Astrocyte of the cerebellum (primary cell): Measurements from ENCODE around the gene MUC5B.
"Not testable (repeated sequence)": the region's sequence is repeated elsewhere in the genome, so short reads cannot be mapped to it uniquely, and the experiment has no call there.

ENCODE experiments used
- DNase-seq: peaks from one replicate; pipeline ENCODE4 v3.0.0-alpha.2; 2011; ENCODE audit warnings: low read depth
- H3K4me3 ChIP-seq: 2 replicates; pipeline ENCODE4 v1.5.1; 2011; ENCODE audit warnings: mild to moderate bottlenecking, low read depth, low read length, moderate library complexity
- in situ Hi-C: cut with HindIII; loops from 2 replicates; pipeline ENCODE4 v1.10.0; 2017; ENCODE audit warnings: low sequenced_read_pairs
- TF ChIP-seq, protein P1 (sequence below): IDR thresholded peaks from 2 replicates; pipeline ENCODE4 v1.5.1; 2012; ENCODE audit warnings: low read length, low read depth, moderate library complexity, mild to moderate bottlenecking; ENCODE audit errors: missing control alignments

The MUC5B gene, protein sequence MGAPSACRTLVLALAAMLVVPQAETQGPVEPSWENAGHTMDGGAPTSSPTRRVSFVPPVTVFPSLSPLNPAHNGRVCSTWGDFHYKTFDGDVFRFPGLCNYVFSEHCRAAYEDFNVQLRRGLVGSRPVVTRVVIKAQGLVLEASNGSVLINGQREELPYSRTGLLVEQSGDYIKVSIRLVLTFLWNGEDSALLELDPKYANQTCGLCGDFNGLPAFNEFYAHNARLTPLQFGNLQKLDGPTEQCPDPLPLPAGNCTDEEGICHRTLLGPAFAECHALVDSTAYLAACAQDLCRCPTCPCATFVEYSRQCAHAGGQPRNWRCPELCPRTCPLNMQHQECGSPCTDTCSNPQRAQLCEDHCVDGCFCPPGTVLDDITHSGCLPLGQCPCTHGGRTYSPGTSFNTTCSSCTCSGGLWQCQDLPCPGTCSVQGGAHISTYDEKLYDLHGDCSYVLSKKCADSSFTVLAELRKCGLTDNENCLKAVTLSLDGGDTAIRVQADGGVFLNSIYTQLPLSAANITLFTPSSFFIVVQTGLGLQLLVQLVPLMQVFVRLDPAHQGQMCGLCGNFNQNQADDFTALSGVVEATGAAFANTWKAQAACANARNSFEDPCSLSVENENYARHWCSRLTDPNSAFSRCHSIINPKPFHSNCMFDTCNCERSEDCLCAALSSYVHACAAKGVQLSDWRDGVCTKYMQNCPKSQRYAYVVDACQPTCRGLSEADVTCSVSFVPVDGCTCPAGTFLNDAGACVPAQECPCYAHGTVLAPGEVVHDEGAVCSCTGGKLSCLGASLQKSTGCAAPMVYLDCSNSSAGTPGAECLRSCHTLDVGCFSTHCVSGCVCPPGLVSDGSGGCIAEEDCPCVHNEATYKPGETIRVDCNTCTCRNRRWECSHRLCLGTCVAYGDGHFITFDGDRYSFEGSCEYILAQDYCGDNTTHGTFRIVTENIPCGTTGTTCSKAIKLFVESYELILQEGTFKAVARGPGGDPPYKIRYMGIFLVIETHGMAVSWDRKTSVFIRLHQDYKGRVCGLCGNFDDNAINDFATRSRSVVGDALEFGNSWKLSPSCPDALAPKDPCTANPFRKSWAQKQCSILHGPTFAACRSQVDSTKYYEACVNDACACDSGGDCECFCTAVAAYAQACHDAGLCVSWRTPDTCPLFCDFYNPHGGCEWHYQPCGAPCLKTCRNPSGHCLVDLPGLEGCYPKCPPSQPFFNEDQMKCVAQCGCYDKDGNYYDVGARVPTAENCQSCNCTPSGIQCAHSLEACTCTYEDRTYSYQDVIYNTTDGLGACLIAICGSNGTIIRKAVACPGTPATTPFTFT (N-terminal part only)

DNA sequence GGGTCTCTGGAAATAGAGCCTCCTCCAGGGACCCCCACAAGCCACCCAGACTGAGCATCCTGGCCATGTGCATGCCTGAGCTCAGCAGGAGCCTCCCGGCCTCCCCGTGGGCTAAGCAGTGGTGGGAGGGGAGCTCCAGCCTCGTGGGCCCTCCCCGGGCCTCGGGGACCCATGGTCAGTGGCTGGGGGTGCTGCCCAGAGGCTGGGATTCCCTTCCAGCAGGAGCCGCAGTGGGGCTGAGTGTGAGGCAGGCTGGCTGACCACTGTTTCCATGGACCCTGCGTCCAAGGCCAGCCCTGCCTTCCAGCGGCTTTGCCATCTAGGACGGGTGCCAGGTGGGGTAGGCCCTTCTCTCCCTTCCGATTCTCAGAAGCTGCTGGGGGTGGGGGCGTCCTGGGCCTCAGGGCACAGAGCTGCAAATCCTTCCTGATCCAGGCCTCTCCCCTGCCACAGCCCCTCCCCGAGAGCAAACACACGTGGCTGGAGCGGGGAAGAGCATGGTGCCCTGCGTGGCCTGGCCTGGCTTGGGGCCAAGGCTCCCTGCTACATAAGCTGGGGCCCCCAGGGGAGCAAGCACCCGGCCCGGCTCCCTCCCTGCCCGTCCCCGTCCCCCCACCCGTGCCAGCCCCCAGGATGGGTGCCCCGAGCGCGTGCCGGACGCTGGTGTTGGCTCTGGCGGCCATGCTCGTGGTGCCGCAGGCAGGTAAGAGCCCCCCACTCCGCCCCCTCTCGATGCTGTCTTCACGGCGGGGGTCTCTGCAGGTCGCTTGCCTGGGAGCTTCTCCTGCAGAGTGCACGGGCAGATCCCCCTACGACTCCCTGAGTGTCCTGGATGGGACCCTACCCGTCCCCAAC lies at the start of gene MUC5B:
Gene MUC5B, plus strand, starts transcription at position 576 of the 855 bp plus-strand sequence. Its CDS starts 58 bp downstream, at position 634.
- TF ChIP-seq, protein P1, sequence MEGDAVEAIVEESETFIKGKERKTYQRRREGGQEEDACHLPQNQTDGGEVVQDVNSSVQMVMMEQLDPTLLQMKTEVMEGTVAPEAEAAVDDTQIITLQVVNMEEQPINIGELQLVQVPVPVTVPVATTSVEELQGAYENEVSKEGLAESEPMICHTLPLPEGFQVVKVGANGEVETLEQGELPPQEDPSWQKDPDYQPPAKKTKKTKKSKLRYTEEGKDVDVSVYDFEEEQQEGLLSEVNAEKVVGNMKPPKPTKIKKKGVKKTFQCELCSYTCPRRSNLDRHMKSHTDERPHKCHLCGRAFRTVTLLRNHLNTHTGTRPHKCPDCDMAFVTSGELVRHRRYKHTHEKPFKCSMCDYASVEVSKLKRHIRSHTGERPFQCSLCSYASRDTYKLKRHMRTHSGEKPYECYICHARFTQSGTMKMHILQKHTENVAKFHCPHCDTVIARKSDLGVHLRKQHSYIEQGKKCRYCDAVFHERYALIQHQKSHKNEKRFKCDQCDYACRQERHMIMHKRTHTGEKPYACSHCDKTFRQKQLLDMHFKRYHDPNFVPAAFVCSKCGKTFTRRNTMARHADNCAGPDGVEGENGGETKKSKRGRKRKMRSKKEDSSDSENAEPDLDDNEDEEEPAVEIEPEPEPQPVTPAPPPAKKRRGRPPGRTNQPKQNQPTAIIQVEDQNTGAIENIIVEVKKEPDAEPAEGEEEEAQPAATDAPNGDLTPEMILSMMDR: no peak
- in situ Hi-C loops: no loop called here
- no peak within 1 kb of the TSS for H3K4me3 ChIP-seq
- no peak for DNase-seq

DNA sequence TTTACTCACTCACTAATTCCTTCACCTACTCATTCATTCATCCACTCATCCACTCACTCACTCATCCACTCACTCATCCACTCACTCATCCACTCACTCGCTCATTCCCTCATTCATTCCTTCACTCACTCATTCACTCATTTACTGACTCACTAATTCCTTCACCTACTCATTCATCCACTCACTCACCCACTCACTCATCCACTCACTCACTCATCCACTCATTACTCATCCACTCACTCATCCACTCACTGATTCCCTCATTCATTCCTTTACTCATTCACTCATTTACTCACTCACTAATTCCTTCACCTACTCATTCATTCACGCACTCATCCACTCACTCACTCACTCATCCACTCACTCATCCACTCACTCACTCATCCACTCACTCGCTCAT lies 49.5 kb upstream of the MUC5B start:
- DNase-seq, H3K4me3 ChIP-seq, in situ Hi-C loops: not testable (repeated sequence)

DNA sequence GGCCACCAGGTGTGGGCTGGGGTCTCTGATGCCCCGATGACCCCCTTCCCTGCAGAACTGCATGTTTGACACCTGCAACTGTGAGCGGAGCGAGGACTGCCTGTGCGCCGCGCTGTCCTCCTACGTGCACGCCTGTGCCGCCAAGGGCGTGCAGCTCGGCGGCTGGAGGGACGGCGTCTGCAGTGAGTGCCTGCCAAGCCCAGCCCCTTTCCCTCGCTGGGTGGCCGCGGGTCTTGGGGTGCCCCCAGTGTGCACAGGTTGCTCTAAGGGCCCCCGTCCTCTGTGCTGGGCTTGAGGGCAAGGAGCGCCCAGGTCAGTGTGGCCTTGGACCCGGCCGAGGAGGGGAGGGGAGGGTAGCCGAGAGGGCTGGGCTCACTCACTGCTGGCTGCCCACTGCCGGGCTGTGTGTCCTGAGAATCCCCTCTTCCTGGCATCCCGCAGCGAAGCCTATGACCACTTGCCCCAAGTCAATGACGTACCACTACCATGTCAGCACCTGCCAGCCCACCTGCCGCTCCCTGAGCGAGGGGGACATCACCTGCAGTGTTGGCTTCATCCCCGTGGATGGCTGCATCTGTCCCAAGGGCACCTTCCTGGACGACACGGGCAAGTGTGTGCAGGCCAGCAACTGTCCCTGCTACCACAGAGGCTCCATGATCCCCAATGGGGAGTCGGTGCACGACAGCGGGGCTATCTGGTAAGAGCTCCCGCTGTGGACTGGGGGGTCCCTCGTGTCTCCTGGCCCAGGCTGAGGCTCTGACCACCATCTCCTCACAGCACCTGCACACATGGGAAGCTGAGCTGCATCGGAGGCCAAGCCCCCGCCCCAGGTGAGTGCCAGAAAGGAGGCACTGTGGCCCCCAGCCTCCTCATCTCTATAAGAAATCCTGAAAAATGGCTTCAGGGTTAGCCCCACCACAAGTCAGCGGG lies 48.2 kb upstream of the MUC5B start:
- no peak overlapping the region for H3K4me3 ChIP-seq
- DNase-seq: no peak
- TF ChIP-seq, protein P1: no peak
- in situ Hi-C loops: no loop called here

DNA sequence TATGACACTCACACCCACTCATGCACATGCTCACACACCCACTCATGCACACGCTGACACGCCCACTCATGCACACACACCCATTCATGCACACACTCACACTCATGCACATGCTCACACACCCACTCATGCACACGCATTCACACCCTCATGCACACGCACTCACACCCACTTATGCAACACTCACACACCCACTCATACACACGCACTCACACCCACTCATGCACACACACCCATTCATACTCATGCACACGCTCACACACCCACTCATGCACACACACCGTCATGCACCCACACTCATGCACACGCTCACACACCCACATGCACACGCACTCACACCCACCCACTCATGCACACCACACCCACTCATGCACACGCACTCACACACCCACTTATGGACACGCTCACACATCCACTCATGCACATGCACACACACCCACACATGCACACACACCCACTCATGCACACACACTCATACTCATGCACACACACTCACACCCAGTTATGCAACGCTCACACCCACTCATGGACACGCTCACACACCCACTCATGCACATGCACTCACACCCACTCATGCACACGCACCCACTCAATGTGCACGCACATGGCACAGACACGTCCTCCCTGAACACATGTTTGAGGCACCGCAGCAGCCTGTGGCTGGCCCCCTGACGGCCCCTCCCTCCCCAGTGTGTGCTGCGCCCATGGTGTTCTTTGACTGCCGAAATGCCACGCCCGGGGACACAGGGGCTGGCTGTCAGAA lies 47.2 kb upstream of the MUC5B start:
- in situ Hi-C loops: no loop called here
- TF ChIP-seq, protein P1: no peak
- no peak overlapping the region for H3K4me3 ChIP-seq
- DNase-seq: no peak

DNA sequence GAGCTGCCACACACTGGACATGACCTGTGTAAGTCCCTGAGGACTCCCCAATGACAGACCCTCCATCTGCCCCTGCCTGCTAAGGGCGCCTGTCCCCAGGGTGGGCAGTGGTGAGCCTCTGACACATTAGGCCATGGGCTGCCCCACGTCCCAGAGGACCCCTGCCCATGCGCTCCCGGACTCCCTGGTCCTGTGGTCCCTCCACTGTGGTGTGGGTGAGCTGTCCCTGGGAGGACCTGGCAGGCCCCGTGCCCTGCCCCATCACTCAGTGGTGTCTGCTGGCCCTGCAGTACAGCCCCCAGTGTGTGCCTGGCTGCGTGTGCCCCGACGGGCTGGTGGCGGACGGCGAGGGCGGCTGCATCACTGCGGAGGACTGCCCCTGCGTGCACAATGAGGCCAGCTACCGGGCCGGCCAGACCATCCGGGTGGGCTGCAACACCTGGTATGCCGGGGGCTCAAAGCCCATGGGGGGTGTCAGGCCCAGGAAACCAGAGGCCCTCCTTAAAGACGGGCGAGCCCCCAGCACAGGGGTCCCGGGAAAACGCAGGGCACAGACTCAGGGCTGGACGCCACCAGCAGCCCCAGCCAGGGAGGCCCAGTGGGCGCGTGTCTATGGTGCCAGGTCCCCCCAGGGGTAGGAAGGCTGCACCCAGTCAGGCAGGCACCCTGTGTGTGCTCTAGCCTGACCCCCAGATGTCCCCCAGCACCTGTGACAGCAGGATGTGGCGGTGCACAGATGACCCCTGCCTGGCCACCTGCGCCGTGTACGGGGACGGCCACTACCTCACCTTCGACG lies 46.4 kb upstream of the MUC5B start:
- no peak for DNase-seq
- in situ Hi-C loops: no loop called here

More for the DNA sequence above, 46.4 kb upstream of the MUC5B start:
- no peak overlapping the region for H3K4me3 ChIP-seq
- TF ChIP-seq, protein P1: no peak
